GM21717 (cell line): ENCODE data around the gene ATPAF2.

Source experiments
- ATAC-seq: cut with Tn5 transposase; IDR thresholded peaks from one replicate; pipeline ENCODE4 v1.9.1; 2021; ENCODE audit warnings: mild to moderate bottlenecking, moderate library complexity; ENCODE audit not compliant: unreplicated experiment

The ATPAF2 gene

DNA sequence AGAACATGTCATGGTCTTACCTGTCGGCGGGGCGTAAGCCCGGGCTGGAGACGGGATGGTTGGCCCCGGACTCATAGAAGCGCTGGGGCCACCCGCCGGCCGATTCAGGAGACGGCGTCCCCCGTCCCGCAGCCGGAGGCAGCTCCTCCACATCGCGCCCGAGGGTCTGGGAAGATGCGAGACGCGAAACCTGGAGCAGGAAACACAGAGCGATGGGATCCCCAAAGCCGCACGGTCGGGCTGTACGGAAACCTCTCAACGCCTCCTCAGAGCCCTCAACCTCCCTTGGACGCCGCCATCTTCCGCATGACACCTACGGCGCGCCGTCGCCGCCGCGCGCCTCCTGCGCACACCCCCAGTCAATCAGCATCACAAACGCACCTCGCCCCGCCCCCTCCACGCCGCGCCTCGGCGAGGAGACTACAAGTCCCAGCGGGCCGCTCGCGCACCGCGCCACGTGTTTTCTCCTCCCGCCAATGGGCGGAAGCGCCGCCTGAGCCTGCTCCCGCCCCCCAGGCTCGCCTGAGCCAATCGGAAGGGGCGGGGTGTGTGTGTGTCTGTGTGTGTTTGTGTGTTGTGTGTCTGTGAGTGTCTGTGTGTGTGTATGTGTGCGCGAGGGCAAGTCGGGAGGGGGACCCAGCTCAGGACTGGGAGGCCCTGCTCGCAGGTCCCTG lies at the start of gene ATPAF2, which contains the start of gene GID4:
Gene ATPAF2 (minus strand): TSS at position 308 of the 674 bp plus-strand sequence. CDS start 155 bp downstream, at position 153.
Gene GID4 (plus strand): TSS at position 548 of the 674 bp plus-strand sequence. CDS start 57 bp downstream, at position 605.
- peak; percentile 82 for ATAC-seq

DNA sequence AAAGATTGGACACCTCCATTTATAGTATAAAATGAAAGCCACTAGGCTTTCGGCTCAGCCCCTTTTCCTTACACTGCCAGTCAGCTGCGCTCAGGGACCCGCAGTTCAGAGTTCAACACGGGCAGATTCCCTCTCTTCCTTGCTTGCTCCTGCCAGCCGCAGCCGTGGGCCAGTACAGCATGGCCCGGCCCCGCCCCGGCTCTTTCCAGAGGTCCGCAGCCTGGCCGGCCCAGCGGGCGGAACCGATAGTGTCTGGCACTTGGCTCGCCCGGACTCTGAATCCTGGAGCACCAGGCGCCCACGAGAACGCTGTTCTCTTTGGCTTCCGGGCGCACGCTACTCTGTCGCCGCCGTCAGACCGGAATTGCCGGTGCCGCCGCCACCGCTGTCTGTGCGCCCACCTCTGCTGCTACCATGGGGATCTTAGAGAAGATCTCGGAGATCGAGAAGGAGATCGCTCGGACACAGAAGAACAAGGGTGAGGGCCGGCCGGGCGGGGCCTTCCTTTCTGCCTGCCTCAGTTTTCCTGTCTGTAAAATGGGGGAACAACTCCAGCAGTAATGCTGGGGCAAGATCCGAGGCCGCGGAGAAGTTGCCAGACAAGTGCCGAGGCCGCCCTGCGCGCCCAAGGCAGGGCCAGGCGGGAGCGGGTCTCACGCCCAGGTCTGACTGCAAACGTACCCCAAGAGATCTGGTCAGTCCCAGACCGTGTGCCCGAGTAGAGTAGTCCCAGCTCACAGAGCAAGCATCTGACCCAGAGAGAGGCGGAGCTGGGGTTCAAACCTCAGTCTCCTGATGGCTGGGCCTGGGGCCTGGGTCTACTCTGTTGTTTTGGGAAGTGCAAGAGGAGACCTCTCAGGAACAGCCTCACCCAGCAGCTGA lies 48.9 kb upstream of the ATPAF2 start, which contains the start of gene DRG2:
Gene DRG2 (plus strand): TSS at position 339 of the 882 bp plus-strand sequence. CDS start 76 bp downstream, at position 415.
- ATAC-seq = peak; percentile 71

DNA sequence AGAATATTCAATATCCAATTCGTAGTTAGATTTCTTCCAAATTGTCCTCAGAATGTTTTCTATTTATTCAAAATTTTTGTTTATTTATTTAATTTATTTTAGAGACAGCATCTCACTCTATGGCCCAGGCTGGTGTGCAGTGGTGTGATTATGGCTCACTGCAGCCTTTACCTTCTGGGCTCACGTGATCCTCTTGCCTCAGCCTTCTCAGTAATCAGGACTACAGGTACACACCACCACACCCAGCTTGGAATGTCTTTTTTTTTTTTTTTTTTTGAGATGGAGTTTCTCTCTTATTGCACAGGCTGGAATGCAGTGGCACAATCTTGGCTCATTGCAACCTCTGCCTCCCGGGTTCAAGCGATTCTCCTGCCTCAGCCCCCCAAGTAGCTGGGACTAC lies 45.3 kb upstream of the ATPAF2 start:
- no peak for ATAC-seq

DNA sequence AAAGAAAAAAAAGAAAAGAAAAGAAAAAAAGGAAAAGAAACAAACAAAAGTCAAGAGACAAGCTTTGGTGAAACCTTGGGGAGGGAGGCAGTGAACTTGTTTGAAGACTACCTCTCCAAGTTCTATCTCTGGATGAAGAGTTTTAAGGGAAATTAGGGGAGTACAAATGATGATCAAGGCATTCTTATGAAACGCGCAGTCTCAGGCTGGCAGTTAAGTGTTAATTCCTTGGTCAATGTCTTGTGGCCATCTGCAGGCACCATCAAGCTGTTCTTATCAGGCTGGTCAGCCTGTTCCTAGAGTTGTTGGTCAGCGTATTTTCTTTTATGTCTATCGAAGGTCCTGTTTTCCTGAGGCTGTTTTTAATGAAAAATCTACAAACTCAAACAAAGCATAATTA lies 40.6 kb upstream of the ATPAF2 start:
- ATAC-seq = no peak

DNA sequence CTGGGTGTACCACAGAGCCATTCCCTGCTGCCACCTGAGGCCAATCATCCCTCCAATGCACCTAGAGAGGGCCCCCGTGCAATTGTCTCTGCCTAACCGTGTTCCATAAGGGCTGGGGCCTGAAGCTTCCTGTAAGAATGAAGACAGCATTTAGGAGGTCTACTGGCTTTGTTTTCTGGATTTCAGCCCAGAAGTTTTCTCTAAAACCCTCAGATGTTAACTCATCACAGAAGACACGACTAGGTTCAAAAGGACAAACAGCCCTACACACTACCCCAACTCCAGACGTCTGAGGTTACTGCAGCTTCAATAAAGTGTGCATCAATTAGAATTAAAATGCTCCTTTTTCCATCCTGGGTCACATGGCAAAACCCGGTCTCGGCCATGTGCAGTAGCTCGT lies 38.0 kb upstream of the ATPAF2 start:
- no peak for ATAC-seq

DNA sequence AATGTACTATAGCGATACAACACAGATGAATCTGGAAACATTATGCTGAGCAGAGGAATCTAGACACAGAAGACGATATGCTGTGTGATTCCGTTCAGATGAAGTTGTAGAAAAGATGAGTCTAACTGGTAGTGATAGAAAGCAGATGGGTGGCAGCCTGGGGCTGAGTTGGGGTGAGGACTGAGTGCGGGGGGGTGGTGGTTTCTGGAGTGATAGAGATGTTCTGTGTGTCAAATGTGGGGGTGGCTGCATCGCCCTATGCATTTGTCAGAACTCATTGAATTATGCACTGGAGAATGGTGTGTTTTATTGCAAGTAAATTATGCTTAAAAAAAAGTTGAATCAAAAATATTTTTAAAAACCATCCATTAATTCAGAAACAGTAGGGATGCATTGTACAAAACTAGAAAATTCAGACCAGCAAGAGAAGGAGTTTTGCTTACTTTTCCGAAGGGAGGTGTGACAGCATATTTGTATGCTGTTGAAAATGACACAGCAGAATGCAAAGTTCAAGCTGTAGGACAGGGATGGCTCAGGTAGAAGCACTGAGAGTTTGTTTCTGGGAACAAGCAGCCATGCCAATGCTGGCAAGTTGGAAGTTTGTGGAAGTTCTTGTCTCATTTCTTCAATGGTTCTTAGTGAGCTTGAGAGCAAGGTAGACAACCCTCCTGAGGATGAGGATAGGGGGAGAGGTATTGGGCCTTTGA lies 35.8 kb upstream of the ATPAF2 start:
- no peak for ATAC-seq

DNA sequence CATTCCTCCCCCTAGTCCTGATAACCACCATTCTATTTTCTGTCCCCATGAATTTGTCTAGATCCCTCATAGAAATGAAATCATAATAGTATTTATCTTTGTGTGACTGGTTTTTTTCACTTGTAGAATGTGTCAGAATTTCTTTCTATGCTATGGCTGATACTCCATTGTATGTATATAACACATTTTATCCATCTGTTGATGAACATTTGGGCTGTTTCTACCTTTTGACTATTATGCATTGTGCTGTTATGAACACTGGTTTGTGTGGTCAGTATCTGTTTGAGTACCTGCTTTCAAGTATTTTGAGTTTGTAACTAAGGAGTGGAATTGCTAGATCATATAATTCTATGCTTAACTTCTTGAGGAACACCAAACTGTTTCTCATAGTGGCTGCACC lies 32.8 kb upstream of the ATPAF2 start:
- no peak for ATAC-seq

DNA sequence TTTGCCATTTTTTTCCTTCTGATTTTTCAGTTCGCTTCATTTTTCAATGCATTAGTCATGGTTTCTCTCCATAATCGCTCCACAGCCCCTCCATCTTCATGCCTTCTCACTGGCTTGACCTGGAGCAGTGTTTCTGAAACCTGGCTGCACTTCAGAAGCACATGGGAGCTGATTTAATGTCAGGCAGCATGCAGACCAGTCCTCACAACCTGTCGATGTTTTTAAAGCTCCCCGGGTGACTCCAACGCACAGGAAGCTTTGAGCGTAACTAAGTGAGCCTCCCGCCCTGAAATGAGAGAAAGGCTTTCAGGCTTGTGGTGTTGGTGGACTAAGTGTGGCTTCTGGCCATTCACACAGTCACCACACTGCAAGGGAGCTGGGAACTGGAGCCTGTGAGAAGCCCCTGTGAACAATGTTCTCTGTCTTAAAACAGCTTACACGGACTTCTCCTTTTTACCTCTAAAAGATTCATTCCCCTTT lies 31.9 kb upstream of the ATPAF2 start:
- ATAC-seq = no peak

DNA sequence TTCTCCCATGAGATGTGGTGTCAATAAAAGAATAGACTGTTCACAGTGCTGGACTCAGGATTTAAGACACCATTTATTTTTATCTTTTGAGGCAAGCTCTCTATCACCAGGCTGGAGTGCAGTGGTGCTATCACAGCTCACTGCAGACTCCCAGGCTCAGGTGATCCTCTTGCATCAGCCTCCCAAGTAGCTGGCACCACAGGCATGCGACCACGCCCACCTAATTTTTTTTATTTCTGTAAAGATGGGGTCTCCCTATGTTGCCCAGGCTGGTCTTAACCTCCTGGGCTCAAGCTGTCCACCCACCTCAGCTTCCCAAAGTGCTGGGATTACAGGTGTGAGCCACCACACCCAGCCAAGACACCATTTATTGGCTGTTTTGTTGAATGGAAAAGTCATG lies 30.1 kb upstream of the ATPAF2 start:
- ATAC-seq = no peak

DNA sequence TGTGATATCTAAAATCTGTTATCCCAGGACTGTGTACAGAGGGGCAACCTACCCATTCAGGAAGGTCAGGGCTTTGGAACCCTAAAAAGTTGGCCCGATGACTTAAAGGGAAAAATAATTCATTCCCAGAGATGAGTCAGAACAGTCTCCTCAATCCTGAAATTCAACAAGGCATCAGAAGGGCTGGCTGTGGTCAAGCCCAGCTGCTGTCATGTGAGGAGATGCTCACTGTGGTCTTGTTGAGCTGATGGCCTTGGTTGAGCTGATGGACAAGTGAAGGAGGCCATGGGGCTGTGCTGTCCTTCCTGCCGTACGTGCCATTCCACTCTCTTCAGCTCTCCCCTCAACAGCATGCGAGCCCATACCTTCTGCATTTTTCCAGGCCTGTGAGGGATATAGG lies 27.9 kb upstream of the ATPAF2 start:
- no peak for ATAC-seq

DNA sequence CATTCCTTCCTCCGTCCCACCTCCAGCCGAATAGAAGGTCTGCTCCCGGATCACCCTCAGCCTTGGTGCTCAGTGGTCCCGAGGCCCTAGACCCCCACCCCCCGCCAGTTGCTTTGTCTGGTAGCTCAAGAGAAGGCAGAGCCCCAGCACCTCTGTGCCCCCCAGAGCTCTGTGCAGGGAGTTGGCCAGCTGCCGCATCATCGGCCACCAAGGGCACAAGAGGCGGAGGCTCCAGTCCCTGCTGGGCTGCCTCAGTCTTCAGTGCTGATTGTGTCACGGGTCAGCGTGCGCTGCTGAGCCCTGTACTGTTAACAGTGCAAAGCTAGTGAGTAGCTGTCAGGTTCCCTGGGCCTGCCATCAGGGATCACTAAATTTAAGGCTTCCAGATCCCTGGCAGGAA lies 26.6 kb upstream of the ATPAF2 start:
- no peak for ATAC-seq

DNA sequence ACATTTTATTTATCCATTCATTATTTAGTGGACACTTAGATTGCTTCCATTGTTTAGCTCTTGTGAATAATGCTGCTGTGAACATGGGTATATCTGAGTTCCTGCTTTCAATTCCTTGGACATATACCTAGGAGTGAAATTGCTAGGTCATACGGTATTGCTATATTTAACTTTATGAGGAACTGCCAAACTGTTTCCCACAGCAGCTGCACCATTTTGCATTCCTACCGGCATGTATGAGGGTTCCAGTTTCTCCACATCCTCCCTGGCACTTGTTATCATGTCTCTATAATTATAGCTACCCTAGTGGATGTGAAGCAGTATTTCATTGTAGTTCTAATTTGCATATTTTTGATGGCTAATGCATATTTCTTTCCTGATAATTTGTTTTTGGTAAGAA lies 25.1 kb upstream of the ATPAF2 start:
- no peak for ATAC-seq

DNA sequence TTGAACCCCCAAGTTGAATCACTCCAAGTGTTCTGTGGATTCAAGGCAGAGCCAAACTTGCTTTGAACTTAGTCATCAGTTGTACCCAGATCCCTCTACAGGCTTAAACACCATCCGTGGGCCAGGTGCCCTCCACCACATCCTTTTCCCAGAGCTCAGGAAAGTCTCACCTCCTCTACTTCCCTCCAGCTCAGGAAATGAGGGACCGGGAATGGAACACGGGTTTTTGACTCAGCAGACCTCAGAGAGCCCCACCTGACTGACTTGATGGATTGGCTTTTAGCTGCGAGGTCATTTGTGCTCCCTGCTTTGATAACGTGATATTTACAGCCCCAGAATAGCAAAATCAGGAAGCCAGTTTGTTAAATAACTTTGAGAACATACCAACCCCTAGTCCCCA lies 20.3 kb upstream of the ATPAF2 start:
- no peak for ATAC-seq

DNA sequence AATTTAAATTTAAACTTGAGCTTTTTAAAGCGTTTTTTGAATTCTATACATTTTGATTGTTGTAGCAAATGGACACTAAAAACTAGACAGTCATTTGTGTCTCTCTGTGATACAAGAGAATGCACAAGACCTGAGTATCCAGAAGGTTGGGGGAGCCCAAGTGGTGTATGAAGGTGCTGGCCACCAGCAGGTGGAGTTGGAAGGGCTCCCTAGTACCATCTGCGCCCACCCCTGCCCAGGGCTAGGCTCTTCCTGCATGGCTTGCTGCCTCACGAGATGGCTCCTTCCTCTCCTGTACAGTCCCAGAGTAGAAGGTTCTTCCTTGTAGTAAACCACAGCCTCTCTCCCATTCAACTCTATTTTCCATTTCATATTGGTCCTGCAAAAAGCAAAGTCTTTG lies 17.2 kb upstream of the ATPAF2 start:
- ATAC-seq = no peak

DNA sequence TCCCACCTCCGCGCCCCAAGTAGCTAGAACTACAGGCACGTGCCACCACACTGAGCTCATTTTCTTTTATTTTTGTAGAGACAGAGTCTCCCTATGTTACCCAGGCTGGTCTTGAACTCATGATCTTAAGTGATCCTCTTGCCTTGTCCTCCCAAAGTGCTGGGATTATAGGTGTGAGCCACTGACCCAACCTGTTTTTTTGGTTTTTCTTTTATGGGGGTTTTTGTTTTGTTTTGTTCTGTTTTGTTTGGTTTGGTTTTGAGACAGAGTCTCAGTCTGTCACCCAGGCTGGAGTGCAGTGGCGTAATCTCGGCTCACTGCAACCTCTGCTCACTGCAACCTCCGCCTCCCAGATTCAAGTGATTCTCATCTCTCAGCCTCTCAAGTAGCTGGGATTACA lies 16.6 kb upstream of the ATPAF2 start:
- no peak for ATAC-seq

DNA sequence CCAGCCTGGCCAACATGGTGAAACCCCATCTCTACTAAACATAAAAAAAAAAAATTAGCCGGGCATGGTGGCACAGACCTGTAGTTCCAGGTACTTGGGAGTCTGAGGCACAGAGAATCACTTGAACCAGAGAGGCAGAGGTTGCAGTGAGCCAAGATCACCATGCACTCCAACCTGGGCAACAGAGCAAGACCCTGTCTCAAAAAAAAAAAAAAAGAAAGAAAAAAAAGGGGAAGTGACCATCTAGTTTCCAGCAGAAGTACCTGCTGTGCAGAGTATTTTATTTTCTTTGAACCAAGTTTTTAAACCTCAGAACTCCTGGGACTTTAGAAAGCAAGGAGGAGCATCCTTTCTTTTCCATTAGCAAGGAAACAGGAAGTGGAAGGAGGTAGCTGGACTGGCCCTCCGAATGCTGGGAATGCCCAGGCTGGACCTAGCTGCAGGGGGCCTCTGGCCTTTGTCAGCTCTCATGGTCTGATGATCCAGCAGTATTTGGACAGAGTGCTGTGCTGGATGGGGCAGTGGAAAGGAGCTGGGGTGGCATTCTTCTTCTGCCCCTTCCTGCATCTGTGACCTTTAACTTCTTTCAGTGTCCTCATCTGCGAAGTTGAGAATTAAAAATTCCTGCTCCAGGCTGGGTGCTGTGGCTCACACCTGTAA lies 6.9 kb upstream of the ATPAF2 start:
- no peak for ATAC-seq

DNA sequence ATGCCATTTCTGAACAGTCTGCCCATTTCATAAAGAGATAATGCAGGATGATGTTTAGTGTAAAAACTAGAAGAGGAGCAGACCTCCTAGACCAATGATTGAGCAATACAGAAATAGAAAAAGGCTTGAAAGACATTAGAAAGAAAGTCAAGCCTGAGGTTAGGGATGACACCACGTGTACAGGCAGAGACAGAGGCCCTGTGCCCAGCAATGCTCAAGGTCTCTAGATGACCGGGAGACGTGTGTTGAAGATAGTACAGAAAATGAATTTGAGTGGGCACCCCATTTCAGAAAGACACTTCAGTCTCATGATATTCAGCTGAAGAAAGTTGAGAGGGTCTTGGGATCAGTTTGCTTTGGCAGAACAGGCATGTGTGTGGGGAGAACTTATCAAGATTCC lies 5.6 kb upstream of the ATPAF2 start:
- ATAC-seq = no peak

DNA sequence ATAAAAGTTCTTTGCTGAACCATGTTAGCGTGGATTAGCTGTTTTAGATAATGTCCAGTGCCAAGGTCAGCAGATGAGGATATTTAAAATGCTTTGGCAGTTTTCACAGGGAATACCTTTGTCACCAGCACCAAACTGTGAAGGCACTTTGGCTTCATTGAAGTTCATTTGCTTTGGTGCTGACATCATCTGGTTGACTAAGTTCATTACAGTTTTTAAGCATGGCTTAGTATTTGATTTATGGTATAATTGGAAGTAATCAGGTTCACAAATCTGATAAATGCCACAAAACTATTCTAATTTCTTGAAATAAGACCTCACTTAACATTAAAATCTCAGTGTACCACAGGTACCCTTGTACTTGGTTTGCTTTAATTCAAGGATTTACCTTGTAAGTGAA lies 4.5 kb upstream of the ATPAF2 start:
- ATAC-seq = no peak

DNA sequence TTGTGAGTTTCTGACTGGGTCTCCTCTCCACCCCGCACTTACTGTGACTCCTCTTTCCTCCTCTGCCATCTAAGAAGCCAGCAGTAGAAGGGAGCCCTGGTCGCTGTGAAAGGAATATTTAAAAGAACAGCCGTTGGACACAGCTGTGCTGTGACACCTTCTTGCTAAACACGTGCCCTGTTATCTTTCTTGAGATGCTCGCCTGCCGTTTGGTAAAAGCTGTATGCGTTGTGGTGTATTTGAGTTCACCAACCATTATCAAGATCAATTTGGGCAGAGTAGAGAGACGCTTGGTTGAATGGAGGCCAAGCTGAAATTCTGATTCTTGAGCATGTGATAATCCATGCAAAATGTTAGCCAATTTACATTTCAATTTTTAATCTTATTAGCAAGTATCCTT lies 4.0 kb upstream of the ATPAF2 start:
- no peak for ATAC-seq

DNA sequence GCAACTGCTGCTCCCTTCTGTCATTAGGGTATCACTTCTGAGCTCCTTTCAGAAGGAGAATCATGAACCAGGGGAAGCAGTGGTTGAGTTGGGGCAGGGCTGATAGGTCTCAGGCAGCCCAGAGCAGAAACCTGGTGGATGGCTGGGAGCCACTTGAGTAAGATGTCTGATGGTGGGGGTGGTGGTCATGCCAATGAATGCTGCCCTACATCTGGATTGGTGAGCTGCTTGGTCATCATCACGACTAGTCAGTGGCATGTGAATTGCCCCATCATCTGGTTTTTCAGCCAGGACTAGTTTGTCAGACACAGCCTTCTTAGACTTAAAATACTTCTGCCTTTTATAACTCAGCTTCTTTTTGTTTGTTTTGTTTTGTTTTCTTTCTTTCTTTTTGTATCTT lies 2.8 kb upstream of the ATPAF2 start:
- ATAC-seq = no peak
